GM18505 (cell line): ENCODE measurements around the gene TVP23B.
"Not testable (repeated sequence)": the region's sequence is repeated elsewhere in the genome, so short reads cannot be mapped to it uniquely, and the experiment has no call there.

Source experiments
- ATAC-seq: cut with Tn5 transposase; IDR thresholded peaks from one replicate; pipeline ENCODE4 v1.9.1; 2021; ENCODE audit not compliant: unreplicated experiment
- POLR2A ChIP-seq: IDR thresholded peaks from 4 replicates; pipeline ENCODE4 v1.6.1; 2011; ENCODE audit warnings: borderline replicate concordance; ENCODE audit not compliant: insufficient read depth, insufficient read length; ENCODE audit errors: extremely low read depth

TVP23B gene

GRCh38 chr17:18772471-18772870 lies 8.5 kb upstream of the TVP23B start:
- no peak for ATAC-seq
- TF ChIP-seq POLR2A = no peak

GRCh38 chr17:18781805-18782204 lies 822 bp downstream of the TVP23B start:
- ATAC-seq = not testable (repeated sequence)

GRCh38 chr17:18785933-18786332 lies 5.0 kb downstream of the TVP23B start:
- not testable (repeated sequence) for ATAC-seq

GRCh38 chr17:18786890-18787289 lies 5.9 kb downstream of the TVP23B start:
- ATAC-seq = not testable (repeated sequence)

GRCh38 chr17:18791402-18791801 lies 10.4 kb downstream of the TVP23B start:
- not testable (repeated sequence) for ATAC-seq

GRCh38 chr17:18794841-18795240 lies 13.9 kb downstream of the TVP23B start:
- not testable (repeated sequence) for ATAC-seq

- not testable (repeated sequence) for ATAC-seq
Observed at GRCh38 chr17:18796887-18797286, 15.9 kb downstream of the TVP23B start.

- ATAC-seq = not testable (repeated sequence)
Observed at GRCh38 chr17:18803458-18804245, 22.7 kb downstream of the TVP23B start.

- ATAC-seq = not testable (repeated sequence)
Observed at GRCh38 chr17:18815924-18816323, 34.9 kb downstream of the TVP23B start.

- not testable (repeated sequence) for ATAC-seq
Observed at GRCh38 chr17:18816489-18817371, 35.7 kb downstream of the TVP23B start.

GRCh38 chr17:18821430-18821829 lies 40.4 kb downstream of the TVP23B start:
- ATAC-seq = not testable (repeated sequence)

GRCh38 chr17:18827613-18828012 lies 46.6 kb downstream of the TVP23B start:
- not testable (repeated sequence) for ATAC-seq

- ATAC-seq = no peak
- TF ChIP-seq POLR2A = no peak
Observed at GRCh38 chr17:18848501-18848900, 67.5 kb downstream of the TVP23B start.

GRCh38 chr17:18850679-18851078 lies 69.7 kb downstream of the TVP23B start:
- no peak for ATAC-seq
- no peak for TF ChIP-seq POLR2A

GRCh38 chr17:18851201-18851600 lies 70.2 kb downstream of the TVP23B start:
- TF ChIP-seq POLR2A = no peak
- no peak for ATAC-seq

GRCh38 chr17:18854956-18855355 lies 74.0 kb downstream of the TVP23B start:
- no peak for TF ChIP-seq POLR2A
- ATAC-seq = no peak
